Adipose tissue (tissue), 3 donors: ENCODE data around the gene CBX3. TPM values are rescaled to one million over a fixed set of nuclear protein-coding genes. Genes with fewer than 3 reads are reported as not detected.
"Not testable (repeated sequence)": the region's sequence is repeated elsewhere in the genome, so short reads cannot be mapped to it uniquely, and the experiment has no call there.

ENCODE experiments used
- H3K27ac ChIP-seq: one replicate; pipeline ENCODE4 v1.5.1; 2013; ENCODE audit warnings: low read depth, low read length
- WGBS, 3 donors: extraction: QIAGEN DNeasy Blood & Tissue Kit; methylation state at CpG; one replicate each; pipeline ENCODE4 v1.1.7; 2013; 5-methylcytosine and 5-hydroxymethylcytosine counted together
- polyA plus RNA-seq, 3 donors: library from polyadenylated mRNA; stranded (reverse); fragments of 200-250 nt; gene quantifications; one replicate each; pipeline ENCODE4 v1.2.3, GENCODE V29; 2013
- donor health status: healthy with polysubstance abuse.
- donor health status: Bipolar disorder and iron deficiency.
- donor health status: healthy.

The CBX3 gene
- polyA plus RNA-seq, 3 donors: 37.3 to 132 (median 89.6) TPM

GRCh38 chr7:26167303-26167934, 34.1 kb upstream of the CBX3 start:
- 57 to 89% (median 89%) methylated on average over 3 of the region's 3 CpGs for WGBS, 3 donors
- no peak overlapping the region for H3K27ac ChIP-seq

GRCh38 chr7:26168458-26169023, 33.0 kb upstream of the CBX3 start:
- 86 to 93% (median 93%) methylated on average over 6 of the region's 6 CpGs for WGBS, 3 donors
- no peak overlapping the region for H3K27ac ChIP-seq

GRCh38 chr7:26169271-26169670, 32.3 kb upstream of the CBX3 start:
- 74 to 95% (median 86%) methylated on average over 3 of the region's 3 CpGs for WGBS, 3 donors
- H3K27ac ChIP-seq: no peak overlapping the region

GRCh38 chr7:26170663-26171062, 30.9 kb upstream of the CBX3 start:
- WGBS, 3 donors: 93 to 100% (median 100%) methylated on average over 1 of the region's 1 CpG
- H3K27ac ChIP-seq: no peak overlapping the region

GRCh38 chr7:26171601-26172000, 29.9 kb upstream of the CBX3 start:
- WGBS, 3 donors: 96 to 99% (median 98%) methylated on average over 2 of the region's 2 CpGs
- H3K27ac ChIP-seq: no peak overlapping the region

- 97 to 100% (median 100%) methylated on average over 1 of the region's 1 CpG for WGBS, 3 donors
- H3K27ac ChIP-seq: no peak overlapping the region
Measured at GRCh38 chr7:26172048-26172447, 29.5 kb upstream of the CBX3 start.

- WGBS, 3 donors: 78 to 93% (median 90%) methylated on average over 1 to 2 of the region's 4 CpGs
- not testable (repeated sequence) for H3K27ac ChIP-seq
Measured at GRCh38 chr7:26175903-26176302, 25.6 kb upstream of the CBX3 start.

- H3K27ac ChIP-seq: not testable (repeated sequence)
- WGBS, 3 donors: 97 to 100% (median 100%) methylated on average over 2 to 18 of the region's 26 CpGs
Measured at GRCh38 chr7:26176696-26177095, 24.8 kb upstream of the CBX3 start.

- WGBS, 3 donors: 91 to 94% (median 93%) methylated on average over 18 to 20 of the region's 20 CpGs
Measured at GRCh38 chr7:26177269-26177668, 24.3 kb upstream of the CBX3 start.

GRCh38 chr7:26178272-26178960, 23.1 kb upstream of the CBX3 start:
- H3K27ac ChIP-seq: no peak overlapping the region
- WGBS, 3 donors: 77 to 91% (median 86%) methylated on average over 7 of the region's 7 CpGs

More at GRCh38 chr7:26177269-26177668, 24.3 kb upstream of the CBX3 start:
- not testable (repeated sequence) for H3K27ac ChIP-seq

- 63 to 83% (median 80%) methylated on average over 5 of the region's 5 CpGs for WGBS, 3 donors
Measured at GRCh38 chr7:26179422-26179821, 22.1 kb upstream of the CBX3 start.

GRCh38 chr7:26179826-26180497, 21.6 kb upstream of the CBX3 start:
- no peak overlapping the region for H3K27ac ChIP-seq
- WGBS, 3 donors: 33 to 57% (median 52%) methylated on average over 8 of the region's 8 CpGs

More at GRCh38 chr7:26179422-26179821, 22.1 kb upstream of the CBX3 start:
- H3K27ac ChIP-seq: no peak overlapping the region

GRCh38 chr7:26180792-26181198, 20.8 kb upstream of the CBX3 start:
- WGBS, 3 donors: 23 to 59% (median 53%) methylated on average over 5 of the region's 5 CpGs

GRCh38 chr7:26181474-26182227, 19.9 kb upstream of the CBX3 start:
- whole genome bisulfite sequencing, 3 donors: 71 to 84% (median 83%) methylated on average over 3 of the region's 3 CpGs

More at GRCh38 chr7:26180792-26181198, 20.8 kb upstream of the CBX3 start:
- no peak overlapping the region for H3K27ac ChIP-seq

GRCh38 chr7:26182283-26182682, 19.3 kb upstream of the CBX3 start:
- H3K27ac ChIP-seq: no peak overlapping the region
- WGBS, 3 donors: 52 to 74% (median 74%) methylated on average over 6 of the region's 6 CpGs

More at GRCh38 chr7:26181474-26182227, 19.9 kb upstream of the CBX3 start:
- H3K27ac ChIP-seq: no peak overlapping the region

- 80 to 88% (median 85%) methylated on average over 8 of the region's 8 CpGs for WGBS, 3 donors
- no peak overlapping the region for H3K27ac ChIP-seq
Measured at GRCh38 chr7:26182706-26183105, 18.8 kb upstream of the CBX3 start.

GRCh38 chr7:26183545-26184280, 17.8 kb upstream of the CBX3 start:
- whole genome bisulfite sequencing, 3 donors: 65 to 77% (median 66%) methylated on average over 4 of the region's 4 CpGs

More at GRCh38 chr7:26183545-26184280, 17.8 kb upstream of the CBX3 start:
- H3K27ac ChIP-seq: no peak overlapping the region
